ENCODE results near the gene MYO5B. TPM values are rescaled to one million over a fixed set of nuclear protein-coding genes. Genes with fewer than 3 reads are reported as not detected.

The MYO5B gene
- total RNA-seq, 1 donor from 2014 or later, result 31.3 TPM

- TF ChIP-seq CTCF (IDR thresholded peaks at IDR 0.05; ENCODE audit: insufficient read depth, low read length, severe bottlenecking), result no peak
- DNase-seq (ENCODE audit: low read depth) (peak; percentile 59), FAIRE-seq (no peak)
- H3K27me3 ChIP-seq (ENCODE audit: control insufficient read depth, insufficient read depth, low read length), result no peaks in the 10 kb centered on the region
- no peaks in the 10 kb centered on the region for H3K36me3 ChIP-seq (ENCODE audit: control insufficient read depth, insufficient read depth, low read length)
- H3K4me3 ChIP-seq (ENCODE audit: low read depth, low read length), result no peak overlapping the region
These were observed 22.6 kb downstream of the MYO5B start for GRCh38 chr18:50172367-50172766.

- H3K36me3 ChIP-seq (ENCODE audit: control insufficient read depth, insufficient read depth, low read length), result no peaks in the 10 kb centered on the region
- no peak for TF ChIP-seq CTCF (IDR thresholded peaks at IDR 0.05; ENCODE audit: insufficient read depth, low read length, severe bottlenecking)
- no peak for DNase-seq (ENCODE audit: low read depth)
- H3K4me3 ChIP-seq (ENCODE audit: low read depth, low read length), result no peak overlapping the region
- H3K27me3 ChIP-seq (ENCODE audit: control insufficient read depth, insufficient read depth, low read length), result no peaks in the 10 kb centered on the region
- no peak for FAIRE-seq
These were observed 23.5 kb downstream of the MYO5B start for GRCh38 chr18:50171406-50171805.

GRCh38 chr18:50170004-50170403, 24.9 kb downstream of the MYO5B start:
- Histone ChIP-seq H3K27me3 (ENCODE audit: control insufficient read depth, insufficient read depth, low read length) (no peaks in the 10 kb centered on the region), H3K36me3 (ENCODE audit: control insufficient read depth, insufficient read depth, low read length) (no peaks in the 10 kb centered on the region), H3K4me3 (ENCODE audit: low read depth, low read length) (no peak overlapping the region)
- no peak for TF ChIP-seq CTCF (IDR thresholded peaks at IDR 0.05; ENCODE audit: insufficient read depth, low read length, severe bottlenecking)
- no peak for FAIRE-seq
- DNase-seq (ENCODE audit: low read depth), result no peak

- H3K4me3 ChIP-seq (ENCODE audit: low read depth, low read length), result no peak overlapping the region
- no peak for DNase-seq (ENCODE audit: low read depth)
- TF ChIP-seq CTCF (IDR thresholded peaks at IDR 0.05; ENCODE audit: insufficient read depth, low read length, severe bottlenecking), result no peak
- no peak for FAIRE-seq
- H3K27me3 ChIP-seq (ENCODE audit: control insufficient read depth, insufficient read depth, low read length), result no peaks in the 10 kb centered on the region
- no peaks in the 10 kb centered on the region for H3K36me3 ChIP-seq (ENCODE audit: control insufficient read depth, insufficient read depth, low read length)
These were observed 25.8 kb downstream of the MYO5B start for GRCh38 chr18:50169149-50169548.

- FAIRE-seq (no peak), DNase-seq (ENCODE audit: low read depth) (no peak)
- TF ChIP-seq CTCF (IDR thresholded peaks at IDR 0.05; ENCODE audit: insufficient read depth, low read length, severe bottlenecking), result no peak
- Histone ChIP-seq H3K27me3 (ENCODE audit: control insufficient read depth, insufficient read depth, low read length) (no peaks in the 10 kb centered on the region), H3K36me3 (ENCODE audit: control insufficient read depth, insufficient read depth, low read length) (no peaks in the 10 kb centered on the region), H3K4me3 (ENCODE audit: low read depth, low read length) (no peak overlapping the region)
These were observed 27.0 kb downstream of the MYO5B start for GRCh38 chr18:50167966-50168365.

- H3K4me3 ChIP-seq (ENCODE audit: low read depth, low read length), result no peak overlapping the region
- FAIRE-seq, result no peak
- no peak for TF ChIP-seq CTCF (IDR thresholded peaks at IDR 0.05; ENCODE audit: insufficient read depth, low read length, severe bottlenecking)
- no peaks in the 10 kb centered on the region for H3K36me3 ChIP-seq (ENCODE audit: control insufficient read depth, insufficient read depth, low read length)
- no peak for DNase-seq (ENCODE audit: low read depth)
- H3K27me3 ChIP-seq (ENCODE audit: control insufficient read depth, insufficient read depth, low read length), result no peaks in the 10 kb centered on the region
These were observed 28.0 kb downstream of the MYO5B start for GRCh38 chr18:50166901-50167300.
